Stimulated activated memory B cell treated with anti-CD40 and anti-IgM and Interleukin-4, amounts not matched to agents 10 μg/mL and 1 μg/mL and 100 μg/mL, for 72 hours (primary cell): ENCODE results near the gene RSRC1.

Experiments
- ATAC-seq: fragments of 150-1000 bp; cut with Tn5 transposase; 2 replicates; pipeline ENCODE4 v1.10.0; 2021
- H3K27ac Mint-ChIP-seq: one replicate; pipeline ENCODE4 v1.8.0; 2022; ENCODE audit warnings: mild to moderate bottlenecking, mixed read lengths
- H3K27me3 Mint-ChIP-seq: one replicate; pipeline ENCODE4 v1.8.0; 2022; ENCODE audit warnings: mixed read lengths
- H3K36me3 Mint-ChIP-seq: one replicate; pipeline ENCODE4 v1.8.0; 2022; ENCODE audit warnings: mixed read lengths
- H3K4me1 Mint-ChIP-seq: one replicate; pipeline ENCODE4 v1.8.0; 2022; ENCODE audit warnings: mixed read lengths
- H3K4me3 Mint-ChIP-seq: one replicate; pipeline ENCODE4 v1.8.0; 2022; ENCODE audit warnings: mild to moderate bottlenecking, moderate library complexity, mixed read lengths
- H3K9me3 Mint-ChIP-seq: one replicate; pipeline ENCODE4 v1.8.0; 2022; ENCODE audit warnings: mixed read lengths

Gene RSRC1

DNA sequence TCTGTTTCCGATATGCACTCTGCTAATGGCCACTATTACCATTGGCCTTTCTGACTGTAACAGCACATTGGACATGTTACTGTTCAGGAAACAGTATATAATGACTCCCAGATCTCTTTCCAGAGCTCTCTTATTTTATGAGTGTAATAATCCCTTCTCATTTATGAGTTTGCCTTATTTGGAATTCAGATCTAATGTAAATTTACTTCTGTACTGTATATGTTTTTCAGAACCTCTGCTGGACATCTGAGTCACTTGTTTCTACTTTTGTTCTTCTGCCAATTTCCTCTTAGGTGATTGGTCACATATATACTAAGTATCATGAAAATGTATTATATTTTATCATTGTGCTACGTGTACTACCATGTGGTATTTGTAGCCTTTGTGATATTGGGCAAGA is 30.5 kb downstream of the RSRC1 start:
- Mint-ChIP-seq H3K27ac (no peak overlapping the region), H3K27me3 (no peaks in the 10 kb centered on the region), H3K36me3 (peaks cover 31% of the 10 kb centered on the region), H3K4me1 (no peaks in the 10 kb centered on the region), H3K4me3 (no peak overlapping the region), H3K9me3 (no peaks in the 10 kb centered on the region)
- no peak for ATAC-seq

DNA sequence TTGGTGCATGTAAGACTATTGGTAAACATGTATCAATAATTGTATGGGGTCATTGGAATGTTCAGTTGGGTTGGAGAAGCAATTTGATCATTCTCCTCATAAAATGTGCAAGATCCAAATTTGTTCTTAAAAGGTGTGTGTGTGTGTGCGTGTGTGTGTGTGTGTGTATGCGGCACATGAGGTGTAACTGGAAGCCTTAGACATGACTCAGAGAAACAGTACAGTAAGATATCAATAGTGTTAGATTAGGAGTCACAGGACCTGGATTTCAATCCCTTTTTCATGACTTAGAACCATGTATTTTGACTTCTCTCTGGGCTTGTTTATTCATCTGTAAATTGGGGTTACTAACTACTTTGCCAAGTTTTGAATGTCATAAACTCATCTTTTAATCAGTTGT is 38.3 kb downstream of the RSRC1 start:
- no peaks in the 10 kb centered on the region for H3K27me3 Mint-ChIP-seq
- no peak overlapping the region for H3K27ac Mint-ChIP-seq
- H3K9me3 Mint-ChIP-seq, result no peaks in the 10 kb centered on the region
- H3K4me1 Mint-ChIP-seq, result peaks cover 21% of the 10 kb centered on the region
- H3K4me3 Mint-ChIP-seq, result no peak overlapping the region
- no peak for ATAC-seq
- H3K36me3 Mint-ChIP-seq, result peaks cover 34% of the 10 kb centered on the region

- Mint-ChIP-seq H3K9me3 (no peaks in the 10 kb centered on the region), H3K27me3 (no peaks in the 10 kb centered on the region), H3K4me1 (peaks cover 13% of the 10 kb centered on the region), H3K4me3 (no peak overlapping the region), H3K36me3 (peaks cover 51% of the 10 kb centered on the region), H3K27ac (no peak overlapping the region)
- no peak for ATAC-seq
These were observed 42.3 kb downstream of the RSRC1 start for GRCh38 chr3:158152186-158152585.

- Mint-ChIP-seq H3K27ac (no peak overlapping the region), H3K36me3 (peaks cover 65% of the 10 kb centered on the region), H3K4me1 (peaks cover 6% of the 10 kb centered on the region), H3K9me3 (no peaks in the 10 kb centered on the region), H3K4me3 (no peak overlapping the region), H3K27me3 (no peaks in the 10 kb centered on the region)
- ATAC-seq, result no peak
These were observed 49.1 kb downstream of the RSRC1 start for GRCh38 chr3:158158969-158159368.

DNA sequence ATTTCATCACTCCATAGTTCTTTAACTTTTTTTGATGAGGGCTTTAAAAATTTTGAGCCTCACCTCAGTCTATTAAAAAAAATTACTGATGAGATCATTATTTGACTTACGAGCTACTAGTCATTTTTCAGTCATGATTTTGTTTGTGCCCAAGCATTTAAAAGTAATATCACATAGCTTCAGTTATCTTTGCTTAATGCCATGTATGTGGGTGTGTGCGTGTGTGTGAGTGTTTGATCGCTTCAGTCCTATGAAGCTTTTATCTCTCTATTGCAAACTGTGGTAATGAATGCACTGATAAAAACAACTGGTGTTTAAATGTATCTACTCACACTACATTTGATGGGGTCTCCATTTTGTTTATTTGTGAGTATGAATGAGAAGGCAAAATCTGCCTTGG is 49.8 kb downstream of the RSRC1 start:
- Mint-ChIP-seq H3K36me3 (peaks cover 59% of the 10 kb centered on the region), H3K9me3 (no peaks in the 10 kb centered on the region), H3K4me3 (no peak overlapping the region), H3K27ac (no peak overlapping the region), H3K27me3 (no peaks in the 10 kb centered on the region), H3K4me1 (peaks cover 6% of the 10 kb centered on the region)
- no peak for ATAC-seq

- Mint-ChIP-seq H3K4me3 (no peak overlapping the region), H3K27me3 (no peaks in the 10 kb centered on the region), H3K4me1 (peaks cover 6% of the 10 kb centered on the region), H3K36me3 (peaks cover 51% of the 10 kb centered on the region), H3K27ac (no peak overlapping the region), H3K9me3 (no peaks in the 10 kb centered on the region)
- ATAC-seq, result no peak
These were observed 51.1 kb downstream of the RSRC1 start for GRCh38 chr3:158160958-158161357.

- H3K27me3 Mint-ChIP-seq, result no peaks in the 10 kb centered on the region
- no peaks in the 10 kb centered on the region for H3K9me3 Mint-ChIP-seq
- peaks cover 51% of the 10 kb centered on the region for H3K36me3 Mint-ChIP-seq
- H3K4me1 Mint-ChIP-seq, result peaks cover 4% of the 10 kb centered on the region
- H3K27ac Mint-ChIP-seq, result no peak overlapping the region
- ATAC-seq, result no peak
- no peak overlapping the region for H3K4me3 Mint-ChIP-seq
These were observed 55.3 kb downstream of the RSRC1 start for GRCh38 chr3:158165141-158165655.

GRCh38 chr3:158165730-158166129 is 55.8 kb downstream of the RSRC1 start:
- Mint-ChIP-seq H3K27me3 (no peaks in the 10 kb centered on the region), H3K9me3 (no peaks in the 10 kb centered on the region), H3K4me1 (no peaks in the 10 kb centered on the region), H3K36me3 (peaks cover 51% of the 10 kb centered on the region), H3K27ac (no peak overlapping the region), H3K4me3 (no peak overlapping the region)
- ATAC-seq, result no peak

DNA sequence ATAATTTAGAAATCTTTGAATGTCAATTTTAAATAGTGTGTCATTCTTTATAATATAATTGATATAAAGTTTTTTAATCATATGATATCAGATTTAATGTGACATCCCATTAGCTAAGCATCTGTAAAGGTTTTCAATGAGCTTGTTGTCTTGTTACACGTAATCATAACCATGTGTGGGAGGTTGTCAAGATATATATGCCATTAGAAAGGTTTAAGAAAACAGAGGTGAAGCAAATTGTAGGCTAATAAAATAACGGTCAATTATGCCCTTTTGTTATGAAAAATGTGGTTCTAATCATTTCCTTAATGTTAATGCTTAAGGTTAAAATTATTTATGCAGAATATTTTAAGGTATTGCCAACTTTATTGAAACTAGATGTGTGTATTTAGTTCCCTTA is 56.3 kb downstream of the RSRC1 start:
- H3K36me3 Mint-ChIP-seq, result peaks cover 51% of the 10 kb centered on the region
- no peaks in the 10 kb centered on the region for H3K4me1 Mint-ChIP-seq

DNA sequence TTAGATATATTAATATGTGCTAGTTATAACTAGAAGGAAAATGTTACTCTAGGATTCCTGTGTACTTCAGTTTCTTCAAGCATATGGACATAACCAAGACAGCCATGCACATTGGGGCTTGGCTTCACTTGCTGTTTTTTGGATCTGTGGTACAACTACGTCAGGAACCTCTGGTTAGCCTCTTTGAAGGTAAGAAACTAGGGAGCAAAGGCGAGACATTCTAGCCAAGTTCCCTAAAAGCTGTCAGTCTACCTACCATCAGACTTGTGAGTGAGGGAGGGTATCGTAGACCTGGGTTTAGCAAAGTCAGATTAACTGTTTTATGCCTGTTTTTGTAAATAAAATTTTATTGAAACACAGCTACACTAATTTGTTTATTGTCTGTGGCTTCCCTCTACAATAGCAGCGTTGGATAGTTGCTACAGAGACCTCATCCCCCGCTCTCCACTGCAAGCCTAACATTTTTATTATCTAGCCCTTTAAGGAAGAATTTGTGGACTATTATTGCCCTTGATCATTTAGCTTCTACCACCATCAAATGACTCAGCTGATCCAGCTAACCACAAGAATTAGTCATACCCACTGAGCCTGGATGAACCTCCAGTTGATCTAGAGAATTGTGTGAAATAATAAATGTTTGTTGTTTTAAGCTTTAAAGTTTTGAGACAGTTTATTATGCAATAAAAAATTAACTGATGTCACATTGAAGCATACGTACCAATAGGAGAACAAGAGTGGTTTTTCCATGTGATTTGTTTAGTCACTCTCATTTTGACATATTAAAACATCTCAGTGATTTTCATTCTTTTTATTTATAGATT is 58.1 kb downstream of the RSRC1 start:
- ATAC-seq, result no peak
- H3K36me3 Mint-ChIP-seq, result peaks cover 46% of the 10 kb centered on the region
- H3K27me3 Mint-ChIP-seq, result no peaks in the 10 kb centered on the region
- no peaks in the 10 kb centered on the region for H3K4me1 Mint-ChIP-seq
- no peak overlapping the region for H3K4me3 Mint-ChIP-seq
- H3K9me3 Mint-ChIP-seq, result peaks cover 3% of the 10 kb centered on the region
- no peak overlapping the region for H3K27ac Mint-ChIP-seq

More for the DNA sequence above, 56.3 kb downstream of the RSRC1 start:
- no peak overlapping the region for H3K4me3 Mint-ChIP-seq
- no peak overlapping the region for H3K27ac Mint-ChIP-seq
- ATAC-seq, result no peak
- no peaks in the 10 kb centered on the region for H3K27me3 Mint-ChIP-seq
- no peaks in the 10 kb centered on the region for H3K9me3 Mint-ChIP-seq

DNA sequence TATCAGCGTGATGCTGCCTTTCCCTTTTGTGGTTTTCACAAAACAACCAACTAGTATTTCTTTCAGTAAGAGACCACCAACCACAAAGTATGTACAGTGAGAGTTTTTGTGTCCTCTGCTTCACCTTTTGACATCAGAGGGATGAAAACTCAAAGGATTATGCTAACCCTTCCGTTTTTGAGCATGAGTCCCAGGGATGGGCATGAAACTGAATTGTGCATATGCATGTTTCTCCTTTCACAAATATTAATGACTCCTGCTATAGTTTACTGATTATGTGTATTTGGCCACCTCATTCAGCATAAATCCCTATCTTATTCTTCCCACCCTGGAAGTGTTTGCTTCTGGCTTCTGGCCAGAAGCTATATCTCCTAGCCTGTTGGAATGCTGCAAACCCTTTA is 59.2 kb downstream of the RSRC1 start:
- H3K4me3 Mint-ChIP-seq, result no peak overlapping the region
- peaks cover 46% of the 10 kb centered on the region for H3K36me3 Mint-ChIP-seq
- no peaks in the 10 kb centered on the region for H3K4me1 Mint-ChIP-seq
- H3K27ac Mint-ChIP-seq, result no peak overlapping the region
- no peaks in the 10 kb centered on the region for H3K27me3 Mint-ChIP-seq
- peaks cover 3% of the 10 kb centered on the region for H3K9me3 Mint-ChIP-seq
- no peak for ATAC-seq

DNA sequence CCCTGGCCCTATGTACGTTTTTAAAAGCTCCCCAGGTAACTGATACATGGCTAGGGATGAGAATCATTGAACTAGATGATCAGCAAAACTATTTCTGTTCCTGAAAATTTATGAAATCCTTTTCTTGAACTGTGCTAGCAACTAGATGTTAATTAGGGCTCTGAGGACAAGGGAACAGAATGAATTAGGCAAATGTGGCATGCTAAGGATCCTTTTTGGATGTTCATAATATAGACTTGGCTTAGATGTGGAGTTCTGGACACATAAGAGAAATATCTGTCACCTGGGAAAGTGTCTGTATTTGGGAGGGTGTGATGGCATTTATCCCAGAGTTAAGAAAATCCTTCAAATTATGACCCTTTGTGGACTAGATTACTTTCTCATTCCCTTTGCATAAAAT is 71.2 kb downstream of the RSRC1 start:
- Mint-ChIP-seq H3K27ac (no peak overlapping the region), H3K4me3 (no peak overlapping the region), H3K9me3 (peaks cover 3% of the 10 kb centered on the region), H3K36me3 (peaks cover 32% of the 10 kb centered on the region), H3K27me3 (no peaks in the 10 kb centered on the region), H3K4me1 (peaks cover 7% of the 10 kb centered on the region)
- ATAC-seq, result no peak

- Mint-ChIP-seq H3K36me3 (peaks cover 19% of the 10 kb centered on the region), H3K27ac (no peak overlapping the region), H3K27me3 (no peaks in the 10 kb centered on the region), H3K9me3 (no peaks in the 10 kb centered on the region), H3K4me1 (no peaks in the 10 kb centered on the region), H3K4me3 (no peak overlapping the region)
- ATAC-seq, result no peak
These were observed 75.8 kb downstream of the RSRC1 start for GRCh38 chr3:158185711-158186110.

GRCh38 chr3:158200955-158201354 is 91.1 kb downstream of the RSRC1 start:
- ATAC-seq, result no peak
- Mint-ChIP-seq H3K9me3 (peaks cover 26% of the 10 kb centered on the region), H3K36me3 (peaks cover 86% of the 10 kb centered on the region)

DNA sequence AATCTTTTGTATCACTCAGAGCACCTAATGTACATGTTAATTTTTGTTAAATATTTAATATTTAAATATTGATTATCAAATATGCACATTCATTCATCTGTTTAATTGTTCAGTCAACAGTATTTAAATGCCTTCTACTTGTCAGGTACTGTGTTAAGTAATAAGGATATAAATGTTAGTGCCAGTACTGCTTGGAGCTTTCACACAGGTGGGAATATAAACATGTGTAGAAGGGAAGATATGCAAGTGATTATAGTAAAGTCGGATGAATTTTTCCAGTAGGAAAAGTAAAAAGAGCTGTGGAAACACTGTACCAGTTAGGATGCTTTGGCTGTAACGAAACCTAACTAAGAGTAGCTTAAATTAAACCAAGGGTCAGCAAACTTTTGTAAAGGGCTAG is 95.4 kb downstream of the RSRC1 start:
- no peak overlapping the region for H3K27ac Mint-ChIP-seq
- no peak for ATAC-seq
- H3K9me3 Mint-ChIP-seq, result peaks cover 7% of the 10 kb centered on the region
- no peak overlapping the region for H3K4me3 Mint-ChIP-seq
- H3K27me3 Mint-ChIP-seq, result no peaks in the 10 kb centered on the region
- no peaks in the 10 kb centered on the region for H3K4me1 Mint-ChIP-seq
- H3K36me3 Mint-ChIP-seq, result peaks cover 59% of the 10 kb centered on the region

More at GRCh38 chr3:158200955-158201354, 91.1 kb downstream of the RSRC1 start:
- Mint-ChIP-seq H3K4me3 (no peak overlapping the region), H3K27ac (no peak overlapping the region), H3K27me3 (no peaks in the 10 kb centered on the region), H3K4me1 (no peaks in the 10 kb centered on the region)

GRCh38 chr3:158205994-158206393 is 96.1 kb downstream of the RSRC1 start:
- Mint-ChIP-seq H3K4me1 (no peaks in the 10 kb centered on the region), H3K27ac (no peak overlapping the region), H3K36me3 (peaks cover 56% of the 10 kb centered on the region), H3K9me3 (peaks cover 4% of the 10 kb centered on the region), H3K4me3 (no peak overlapping the region), H3K27me3 (no peaks in the 10 kb centered on the region)
- ATAC-seq, result no peak
